GM19324 (cell line): ENCODE data around the gene SGCD.

Source experiments
- ATAC-seq: cut with Tn5 transposase; IDR thresholded peaks from one replicate; pipeline ENCODE4 v1.9.1; 2021; ENCODE audit warnings: mild to moderate bottlenecking, moderate library complexity; ENCODE audit not compliant: unreplicated experiment, low FRiP score

The SGCD gene

GRCh38 chr5:156741516-156741915 is 414.6 kb downstream of the SGCD start:
- ATAC-seq, result no peak

GRCh38 chr5:156753846-156754245 is 426.9 kb downstream of the SGCD start:
- no peak for ATAC-seq

- no peak for ATAC-seq
Observed at GRCh38 chr5:156755421-156756087, 428.6 kb downstream of the SGCD start.

GRCh38 chr5:156758011-156758791 is 431.2 kb downstream of the SGCD start:
- no peak for ATAC-seq

- no peak for ATAC-seq
Observed at GRCh38 chr5:156759156-156759555, 432.2 kb downstream of the SGCD start.

DNA sequence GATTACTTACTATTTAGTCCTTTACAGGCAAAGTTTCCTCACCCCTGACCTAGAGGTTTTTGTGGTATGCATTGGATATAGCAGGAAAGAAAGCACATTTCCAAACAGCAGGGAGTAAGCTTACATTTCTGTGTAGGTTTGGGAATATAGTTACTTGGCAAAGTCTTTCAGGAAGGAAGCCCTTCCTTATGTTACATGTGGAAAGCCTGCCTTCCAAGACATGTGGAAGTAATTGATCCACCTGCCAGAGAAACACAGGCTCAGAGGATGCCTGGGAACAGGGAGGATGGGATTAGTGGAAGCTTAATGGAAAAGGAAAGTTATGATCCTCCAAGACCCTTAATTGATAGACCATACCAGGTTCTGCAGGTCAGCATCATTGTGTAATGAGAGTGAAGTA is 435.8 kb downstream of the SGCD start:
- ATAC-seq, result no peak

GRCh38 chr5:156764176-156764971 is 437.4 kb downstream of the SGCD start:
- no peak for ATAC-seq

DNA sequence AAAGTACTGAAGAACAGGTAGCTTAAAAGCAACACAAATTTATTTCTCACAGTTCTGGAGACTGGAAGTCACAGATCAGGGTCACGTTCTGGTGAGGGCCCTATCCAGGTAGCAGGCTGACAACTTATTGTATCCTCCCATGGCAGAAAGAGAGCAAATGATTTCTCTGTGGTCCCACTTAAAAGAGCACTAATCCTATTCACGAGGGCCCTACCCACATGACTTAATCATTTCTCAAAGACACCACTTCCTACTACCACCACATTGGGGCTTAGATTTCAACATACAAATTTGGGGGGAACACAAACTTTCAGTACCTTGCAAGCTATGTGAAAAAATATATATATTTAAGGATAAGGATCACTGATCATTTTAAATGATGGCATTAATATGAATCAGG is 447.3 kb downstream of the SGCD start:
- no peak for ATAC-seq

DNA sequence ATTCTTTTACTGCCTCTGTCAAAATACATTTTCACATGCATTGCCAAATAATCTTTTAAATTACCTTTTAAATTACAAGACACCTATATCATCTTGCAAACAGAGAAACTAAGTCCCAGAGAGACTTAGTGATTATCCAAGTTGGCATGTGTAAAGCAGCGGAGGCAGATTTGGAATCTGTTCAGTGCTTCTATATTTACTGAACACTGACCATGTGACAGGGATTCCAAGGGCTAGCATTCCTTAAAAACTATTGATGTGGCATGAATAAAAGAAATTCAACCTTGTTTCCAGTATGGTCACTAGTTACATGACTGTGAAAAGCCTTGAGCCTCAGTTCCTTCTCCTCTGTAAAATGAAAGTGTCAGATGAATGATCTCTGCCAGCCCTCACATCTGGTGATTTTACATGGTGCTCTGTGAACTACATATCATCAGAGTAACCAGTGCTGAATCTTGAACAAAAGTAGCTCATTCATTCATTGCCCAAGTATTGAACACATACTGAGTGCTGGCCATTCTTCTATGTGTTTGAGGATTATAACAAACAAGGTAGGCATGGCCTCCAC is 451.3 kb downstream of the SGCD start:
- ATAC-seq, result peak; percentile 54

DNA sequence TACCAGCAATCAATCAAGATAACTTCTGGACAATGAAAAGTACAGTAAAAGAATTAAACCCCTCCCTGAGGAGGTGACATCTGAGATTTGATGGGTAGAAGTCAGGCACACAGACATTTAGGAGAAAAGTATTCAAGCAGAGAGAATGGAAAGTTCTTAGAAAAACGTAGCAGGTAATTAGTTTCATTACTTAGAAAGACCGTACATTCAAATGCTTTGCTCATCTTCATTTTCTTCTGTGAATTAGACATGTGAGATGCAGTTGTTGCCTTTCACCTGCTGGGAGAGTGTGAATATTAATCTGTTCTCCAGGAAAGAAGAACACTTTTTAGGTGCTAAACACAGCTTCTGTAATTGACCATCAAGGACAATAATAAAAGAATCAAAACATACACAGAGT is 451.8 kb downstream of the SGCD start:
- peak; percentile 12 for ATAC-seq

- no peak for ATAC-seq
Observed at GRCh38 chr5:156779436-156779835, 452.5 kb downstream of the SGCD start.

- no peak for ATAC-seq
Observed at GRCh38 chr5:156783092-156783491, 456.1 kb downstream of the SGCD start.

DNA sequence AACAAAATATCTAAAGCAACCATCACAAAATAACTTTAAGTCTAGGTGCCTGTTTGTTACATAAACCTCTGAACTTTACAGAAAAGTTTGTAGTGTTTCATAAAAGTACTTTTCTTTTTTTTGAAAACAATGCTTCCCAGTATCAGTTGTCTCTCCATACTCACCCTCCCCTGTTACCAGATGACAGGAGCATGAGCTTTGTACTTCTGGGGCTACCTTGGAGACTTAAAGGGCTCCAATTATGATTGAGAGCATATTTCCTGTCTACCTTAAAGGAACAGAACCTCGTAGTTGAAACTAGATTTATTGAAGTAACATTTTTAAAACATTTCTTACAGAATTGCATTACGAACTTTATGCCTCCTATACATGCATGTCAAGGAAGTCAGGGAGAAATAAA is 467.7 kb downstream of the SGCD start:
- ATAC-seq, result no peak

- no peak for ATAC-seq
Observed at GRCh38 chr5:156798201-156798600, 471.2 kb downstream of the SGCD start.

- ATAC-seq, result no peak
Observed at GRCh38 chr5:156799171-156799570, 472.2 kb downstream of the SGCD start.

DNA sequence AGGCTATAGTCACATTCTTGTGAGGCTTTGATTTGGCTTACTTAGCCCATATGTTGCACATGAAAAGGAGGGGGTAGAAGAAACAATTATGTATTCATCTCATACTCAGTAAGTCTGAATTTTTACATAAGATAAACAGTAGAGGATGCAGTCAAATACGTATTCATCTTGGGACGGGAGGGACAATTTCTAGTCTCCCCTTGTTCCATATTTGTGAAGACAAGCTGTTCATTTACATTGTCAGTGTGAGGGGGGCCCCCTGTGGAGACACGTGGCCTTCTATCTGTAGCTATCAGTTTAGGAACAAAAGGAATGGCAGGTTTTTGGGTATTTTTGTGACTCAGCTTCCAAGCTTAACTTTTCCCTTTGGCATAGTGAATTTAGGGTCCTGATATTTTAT is 474.0 kb downstream of the SGCD start:
- no peak for ATAC-seq

GRCh38 chr5:156802501-156802900 is 475.5 kb downstream of the SGCD start:
- no peak for ATAC-seq

GRCh38 chr5:156803404-156803803 is 476.4 kb downstream of the SGCD start:
- no peak for ATAC-seq

DNA sequence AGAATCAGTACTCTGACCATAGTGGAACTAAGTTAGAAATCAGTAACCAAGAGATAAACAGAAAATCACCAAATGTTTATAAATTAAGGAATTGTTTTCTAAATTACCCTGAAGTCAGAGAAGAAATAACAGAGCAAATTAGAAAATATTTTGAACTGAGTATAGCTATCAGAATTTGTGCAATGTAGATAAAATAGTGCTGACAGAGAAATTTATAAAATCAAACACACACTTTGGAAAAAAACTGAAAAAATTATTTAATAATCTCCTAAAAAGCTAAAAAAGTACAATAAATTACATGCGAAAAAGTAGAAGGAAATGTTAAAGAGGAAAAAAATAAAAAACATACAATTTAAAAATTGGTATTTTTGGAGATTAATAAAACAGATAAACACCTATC is 486.0 kb downstream of the SGCD start:
- ATAC-seq, result no peak

DNA sequence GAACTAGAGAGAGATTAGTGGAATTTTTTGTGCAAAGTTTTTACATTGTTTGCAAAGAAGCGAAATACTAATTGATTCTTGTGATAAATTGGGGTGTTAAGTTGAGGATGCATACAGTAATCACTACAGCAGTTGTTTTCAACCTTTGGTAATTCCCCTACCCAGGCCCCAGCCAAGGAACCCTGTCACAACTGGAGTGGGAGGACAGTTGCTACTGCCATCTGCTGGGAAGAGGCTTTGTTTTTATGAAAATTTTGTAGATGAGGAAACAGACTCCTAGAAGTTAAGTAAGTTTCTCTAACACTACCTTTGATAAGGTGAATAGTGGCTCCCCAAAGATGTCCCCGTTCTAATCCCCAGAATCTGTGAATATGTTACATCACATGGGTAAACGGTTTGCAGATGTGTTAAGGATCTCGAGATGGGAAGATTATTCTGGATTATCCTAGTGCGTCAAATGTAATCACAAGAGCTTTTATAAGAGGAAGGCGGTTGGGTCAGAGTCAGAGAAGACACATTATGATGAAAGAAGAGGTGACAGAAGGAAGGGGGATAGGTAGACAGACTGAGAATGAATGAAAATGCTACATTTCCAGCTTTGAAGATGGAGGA is 489.1 kb downstream of the SGCD start:
- no peak for ATAC-seq
